HCT116 (cell line): ENCODE measurements around the gene ZNF280C.

ENCODE experiments used
- EZH2 ChIP-seq: fragments of 200-600 bp; sonication (generic); IDR thresholded peaks from 2 replicates; pipeline ENCODE4 v1.6.1; 2017; ENCODE audit warnings: antibody characterized with exemption, mixed run types
- EZH2phosphoT487 ChIP-seq: fragments of 200-600 bp; IDR thresholded peaks from 2 replicates; pipeline ENCODE4 v1.6.1; 2018; ENCODE audit warnings: antibody characterized with exemption, borderline replicate concordance
- SIN3A ChIP-seq: IDR thresholded peaks from 2 replicates; pipeline ENCODE4 v1.6.1; 2012; ENCODE audit warnings: low read depth
- TCF7L2 ChIP-seq: IDR thresholded peaks from 2 replicates; pipeline ENCODE4 v1.7.0; 2011; ENCODE audit warnings: borderline replicate concordance, inconsistent platforms; ENCODE audit not compliant: insufficient read depth, insufficient read length; ENCODE audit errors: extremely low read depth
- YY1 ChIP-seq: IDR thresholded peaks from 2 replicates; pipeline ENCODE4 v1.6.1; 2011; ENCODE audit warnings: low read length, low read depth, moderate library complexity, mild to moderate bottlenecking; ENCODE audit not compliant: insufficient replicate concordance; ENCODE audit errors: extremely low read depth
- TF ChIP-seq, protein P1 (sequence below), 3 experiments: fragments of 200-600 bp in 1 of 3; sonication (generic) in 1 of 3; IDR thresholded peaks in 2 of 3; conservative IDR thresholded peaks in 1 of 3; 2 replicates each; pipeline ENCODE4 v1.5.1; 2012 to 2017; ENCODE audit warnings: low read depth in 2 of 3, low read length in 2 of 3, antibody characterized with exemption in 1 of 3, borderline replicate concordance in 1 of 3, control low read depth in 1 of 3, mild to moderate bottlenecking in 1 of 3, mixed read lengths in 1 of 3, mixed run types in 1 of 3, moderate library complexity in 1 of 3; ENCODE audit not compliant: insufficient read depth in 1 of 3

DNA sequence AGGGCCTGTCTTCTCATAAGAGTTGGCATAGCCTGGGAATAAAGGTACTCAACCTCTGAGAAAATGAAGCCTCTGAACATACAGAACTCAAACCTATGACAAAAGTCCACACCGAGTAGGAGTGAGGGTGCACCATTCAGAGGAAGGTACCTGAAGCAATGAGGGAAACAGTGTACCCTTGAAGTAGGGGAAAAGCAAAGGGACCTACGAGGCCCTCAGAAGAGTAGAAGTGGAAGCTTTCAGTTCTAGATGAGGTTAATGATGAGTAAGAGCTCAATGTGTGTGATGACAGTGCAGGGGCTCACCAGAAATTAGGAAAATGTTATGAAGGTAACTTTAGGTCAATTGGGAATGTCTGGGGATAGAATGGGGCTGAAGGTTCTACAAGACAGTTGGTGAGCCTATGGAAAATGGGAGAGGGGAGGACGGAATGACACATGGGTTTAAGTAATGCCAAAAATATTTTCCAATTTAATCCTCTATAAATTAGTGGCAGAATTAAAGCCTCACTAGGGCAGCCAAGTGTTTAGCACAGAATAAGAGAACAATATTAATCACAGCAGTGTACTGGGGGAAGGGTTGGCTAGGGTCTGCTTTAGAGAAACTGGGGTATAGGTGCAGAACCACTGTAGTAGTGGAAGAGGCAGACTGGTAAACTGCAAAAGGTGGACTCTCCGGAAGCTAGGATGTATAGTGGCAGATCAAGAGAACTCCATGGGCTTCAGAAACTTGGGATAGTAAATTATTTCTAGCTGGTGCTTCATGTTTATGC is 57.1 kb downstream of the ZNF280C start:
- no peak for TF ChIP-seq EZH2
- TF ChIP-seq, protein P1, sequence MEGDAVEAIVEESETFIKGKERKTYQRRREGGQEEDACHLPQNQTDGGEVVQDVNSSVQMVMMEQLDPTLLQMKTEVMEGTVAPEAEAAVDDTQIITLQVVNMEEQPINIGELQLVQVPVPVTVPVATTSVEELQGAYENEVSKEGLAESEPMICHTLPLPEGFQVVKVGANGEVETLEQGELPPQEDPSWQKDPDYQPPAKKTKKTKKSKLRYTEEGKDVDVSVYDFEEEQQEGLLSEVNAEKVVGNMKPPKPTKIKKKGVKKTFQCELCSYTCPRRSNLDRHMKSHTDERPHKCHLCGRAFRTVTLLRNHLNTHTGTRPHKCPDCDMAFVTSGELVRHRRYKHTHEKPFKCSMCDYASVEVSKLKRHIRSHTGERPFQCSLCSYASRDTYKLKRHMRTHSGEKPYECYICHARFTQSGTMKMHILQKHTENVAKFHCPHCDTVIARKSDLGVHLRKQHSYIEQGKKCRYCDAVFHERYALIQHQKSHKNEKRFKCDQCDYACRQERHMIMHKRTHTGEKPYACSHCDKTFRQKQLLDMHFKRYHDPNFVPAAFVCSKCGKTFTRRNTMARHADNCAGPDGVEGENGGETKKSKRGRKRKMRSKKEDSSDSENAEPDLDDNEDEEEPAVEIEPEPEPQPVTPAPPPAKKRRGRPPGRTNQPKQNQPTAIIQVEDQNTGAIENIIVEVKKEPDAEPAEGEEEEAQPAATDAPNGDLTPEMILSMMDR (IDR thresholded peaks at IDR 0.05 in 2 of 3, conservative IDR thresholded peaks at IDR 0.05 in 1 of 3; ENCODE audit: borderline replicate concordance in 1 of 3, insufficient read depth in 1 of 3, low read depth in 2 of 3, low read length in 2 of 3): no peak
- no peak for TF ChIP-seq TCF7L2
- TF ChIP-seq SIN3A: no peak
- no peak for TF ChIP-seq EZH2phosphoT487
- TF ChIP-seq YY1: no peak
